ENCODE data around the gene TRDMT1.

TRDMT1 gene

GRCh38 chr10:17210361-17210760 is 8.9 kb upstream of the TRDMT1 start:
- peak; percentile 66 for DNase-seq (ENCODE audit: low read depth)

- peak; percentile 57 for DNase-seq (ENCODE audit: low read depth)
Observed at GRCh38 chr10:17209881-17210280, 8.4 kb upstream of the TRDMT1 start.

GRCh38 chr10:17209302-17209701 is 7.8 kb upstream of the TRDMT1 start:
- no peak for DNase-seq (ENCODE audit: low read depth)

- peak; percentile 5 for DNase-seq (ENCODE audit: low read depth)
Observed at GRCh38 chr10:17208476-17208875, 7.0 kb upstream of the TRDMT1 start.

- peak; percentile 89 for DNase-seq (ENCODE audit: low read depth)
Observed at GRCh38 chr10:17206210-17206709, 4.8 kb upstream of the TRDMT1 start.

GRCh38 chr10:17203416-17203815 is 1.9 kb upstream of the TRDMT1 start:
- DNase-seq (ENCODE audit: low read depth) = no peak

- DNase-seq (ENCODE audit: low read depth) = no peak
Observed at GRCh38 chr10:17202999-17203398, 1.5 kb upstream of the TRDMT1 start.

GRCh38 chr10:17202506-17202905 is 1.0 kb upstream of the TRDMT1 start:
- no peak for DNase-seq (ENCODE audit: low read depth)

GRCh38 chr10:17201794-17202116 is 283 bp upstream of the TRDMT1 start:
- DNase-seq (ENCODE audit: low read depth) = no peak

GRCh38 chr10:17200001-17200911 is 1.2 kb downstream of the TRDMT1 start:
- no peak for DNase-seq (ENCODE audit: low read depth)

GRCh38 chr10:17199351-17199804 is 2.1 kb downstream of the TRDMT1 start:
- DNase-seq (ENCODE audit: low read depth) = peak; percentile 72

- no peak for DNase-seq (ENCODE audit: low read depth)
Observed at GRCh38 chr10:17196573-17196972, 4.9 kb downstream of the TRDMT1 start.

- no peak for DNase-seq (ENCODE audit: low read depth)
Observed at GRCh38 chr10:17196045-17196444, 5.4 kb downstream of the TRDMT1 start.

GRCh38 chr10:17195083-17195482 is 6.4 kb downstream of the TRDMT1 start:
- no peak for DNase-seq (ENCODE audit: low read depth)

- DNase-seq (ENCODE audit: low read depth) = no peak
Observed at GRCh38 chr10:17190602-17191001, 10.9 kb downstream of the TRDMT1 start.

- no peak for DNase-seq (ENCODE audit: low read depth)
Observed at GRCh38 chr10:17188644-17189172, 12.8 kb downstream of the TRDMT1 start.

GRCh38 chr10:17185873-17186272 is 15.6 kb downstream of the TRDMT1 start:
- no peak for DNase-seq (ENCODE audit: low read depth)

- DNase-seq (ENCODE audit: low read depth) = no peak
Observed at GRCh38 chr10:17183110-17183509, 18.4 kb downstream of the TRDMT1 start.

- no peak for DNase-seq (ENCODE audit: low read depth)
Observed at GRCh38 chr10:17181751-17182150, 19.7 kb downstream of the TRDMT1 start.

- no peak for DNase-seq (ENCODE audit: low read depth)
Observed at GRCh38 chr10:17181110-17181509, 20.4 kb downstream of the TRDMT1 start.

- peak; percentile 58 for DNase-seq (ENCODE audit: low read depth)
Observed at GRCh38 chr10:17179002-17179401, 22.5 kb downstream of the TRDMT1 start.

GRCh38 chr10:17178006-17178405 is 23.5 kb downstream of the TRDMT1 start:
- DNase-seq (ENCODE audit: low read depth) = no peak

- no peak for DNase-seq (ENCODE audit: low read depth)
Observed at GRCh38 chr10:17177014-17177413, 24.5 kb downstream of the TRDMT1 start.

GRCh38 chr10:17176091-17176490 is 25.4 kb downstream of the TRDMT1 start:
- DNase-seq (ENCODE audit: low read depth) = no peak

Data from EH (cell line).